Measurements from ENCODE around the gene LMTK2. TPM values are rescaled to one million over a fixed set of nuclear protein-coding genes. Genes with fewer than 3 reads are reported as not detected.

Gene LMTK2
- total RNA-seq, 1 donor from 2014 or later, result 10.6 TPM

DNA sequence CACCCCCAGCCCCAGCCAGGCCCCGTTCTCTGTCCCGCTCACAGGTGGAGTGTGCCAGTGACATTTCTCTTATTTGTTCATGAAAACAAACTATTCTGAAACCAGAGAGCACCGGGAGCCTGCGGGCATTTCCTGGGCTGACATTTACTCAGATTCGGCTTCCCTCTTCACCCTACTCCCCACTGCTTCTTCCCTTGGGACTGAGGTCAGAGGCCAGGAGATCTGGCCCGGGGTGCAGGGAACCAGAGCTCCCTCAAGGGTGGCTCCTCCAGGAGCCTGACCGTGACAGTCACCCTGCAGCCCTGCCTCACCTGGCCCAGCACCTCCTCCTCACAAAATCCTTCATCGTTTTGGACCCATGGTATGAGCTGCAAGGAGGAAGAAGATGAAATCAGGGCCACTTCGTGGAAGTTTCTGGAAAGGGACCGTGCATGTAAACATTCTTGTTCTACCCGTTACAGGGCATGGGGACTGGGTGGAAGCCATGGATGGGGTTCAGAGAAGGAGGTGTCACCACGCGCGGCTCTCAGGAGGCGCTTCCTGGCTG is 116.8 kb downstream of the LMTK2 start:
- DNase-seq (ENCODE audit: low read depth), result no peak
- TF ChIP-seq, protein P1, sequence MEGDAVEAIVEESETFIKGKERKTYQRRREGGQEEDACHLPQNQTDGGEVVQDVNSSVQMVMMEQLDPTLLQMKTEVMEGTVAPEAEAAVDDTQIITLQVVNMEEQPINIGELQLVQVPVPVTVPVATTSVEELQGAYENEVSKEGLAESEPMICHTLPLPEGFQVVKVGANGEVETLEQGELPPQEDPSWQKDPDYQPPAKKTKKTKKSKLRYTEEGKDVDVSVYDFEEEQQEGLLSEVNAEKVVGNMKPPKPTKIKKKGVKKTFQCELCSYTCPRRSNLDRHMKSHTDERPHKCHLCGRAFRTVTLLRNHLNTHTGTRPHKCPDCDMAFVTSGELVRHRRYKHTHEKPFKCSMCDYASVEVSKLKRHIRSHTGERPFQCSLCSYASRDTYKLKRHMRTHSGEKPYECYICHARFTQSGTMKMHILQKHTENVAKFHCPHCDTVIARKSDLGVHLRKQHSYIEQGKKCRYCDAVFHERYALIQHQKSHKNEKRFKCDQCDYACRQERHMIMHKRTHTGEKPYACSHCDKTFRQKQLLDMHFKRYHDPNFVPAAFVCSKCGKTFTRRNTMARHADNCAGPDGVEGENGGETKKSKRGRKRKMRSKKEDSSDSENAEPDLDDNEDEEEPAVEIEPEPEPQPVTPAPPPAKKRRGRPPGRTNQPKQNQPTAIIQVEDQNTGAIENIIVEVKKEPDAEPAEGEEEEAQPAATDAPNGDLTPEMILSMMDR (conservative IDR thresholded peaks at IDR 0.05; ENCODE audit: low read depth, low read length), result no peak
- no peak overlapping the region for H3K4me3 ChIP-seq (ENCODE audit: low read depth, low read length)

DNA sequence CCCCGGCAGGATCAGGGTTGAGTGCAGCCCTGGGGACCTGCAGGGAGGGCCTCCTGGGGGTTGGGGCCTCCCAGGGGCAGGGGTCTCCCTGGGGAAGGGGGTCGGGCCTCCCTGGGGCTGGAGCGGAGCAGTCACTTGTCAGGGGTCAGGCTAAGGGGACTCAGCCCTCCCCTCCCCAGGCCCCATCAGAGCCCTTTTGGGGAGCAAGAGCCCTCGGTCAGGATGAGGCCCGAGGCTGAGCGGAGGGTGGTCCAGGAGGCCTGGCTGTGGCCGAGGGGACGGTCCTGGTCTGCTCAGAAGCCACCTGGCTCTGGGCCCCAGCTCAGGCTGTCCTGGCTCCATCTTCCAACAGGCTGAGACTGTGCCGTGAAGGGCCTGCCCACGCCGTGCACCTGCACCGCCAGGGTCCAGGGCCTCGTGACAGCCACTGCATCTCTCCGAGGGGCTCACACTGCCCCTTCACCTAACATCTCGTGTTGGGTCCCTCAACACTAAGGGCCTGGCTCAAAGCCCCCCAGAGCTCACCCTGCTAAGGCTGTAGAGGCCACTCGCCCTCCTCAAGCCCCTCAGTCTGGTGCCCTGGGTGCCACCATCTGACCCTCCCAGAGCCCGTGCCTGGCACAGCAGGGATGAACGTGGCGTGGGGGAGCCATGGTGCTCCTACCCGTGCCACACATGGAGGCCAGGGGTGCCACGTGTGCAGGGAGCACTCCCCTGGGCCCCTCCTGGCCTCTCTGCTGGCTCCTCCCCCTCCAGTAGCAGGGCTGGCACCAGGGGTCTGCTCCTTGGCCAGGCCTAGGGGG is 117.4 kb downstream of the LMTK2 start:
- TF ChIP-seq, protein P1 (conservative IDR thresholded peaks at IDR 0.05; ENCODE audit: low read depth, low read length), result no peak
- DNase-seq (ENCODE audit: low read depth), result no peak
- no peak overlapping the region for H3K4me3 ChIP-seq (ENCODE audit: low read depth, low read length)

DNA sequence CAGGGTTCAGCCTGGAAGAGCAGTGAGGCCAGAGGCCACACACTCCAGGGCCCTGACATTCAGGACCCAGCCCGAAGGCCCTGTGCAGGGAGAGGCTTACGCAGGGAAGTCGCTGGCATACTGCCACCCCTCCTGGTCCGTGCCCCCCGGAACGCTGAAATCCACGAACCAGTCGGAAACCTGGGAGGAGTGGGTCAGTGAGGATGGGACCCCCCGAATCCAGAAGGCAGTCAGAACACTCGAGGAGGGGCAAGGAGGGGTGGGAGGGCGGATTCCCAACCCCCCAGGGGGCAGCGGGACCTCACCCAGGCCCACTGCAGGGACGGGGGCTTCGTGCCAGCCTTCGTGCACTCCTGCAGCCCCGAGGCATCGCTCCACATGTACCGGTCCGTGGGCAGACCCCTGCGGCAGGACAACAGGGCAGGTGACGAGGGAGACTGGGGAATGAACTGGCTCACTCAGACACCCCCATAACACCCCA is 118.1 kb downstream of the LMTK2 start:
- H3K4me3 ChIP-seq (ENCODE audit: low read depth, low read length), result no peak overlapping the region
- no peak for DNase-seq (ENCODE audit: low read depth)
- TF ChIP-seq, protein P1 (conservative IDR thresholded peaks at IDR 0.05; ENCODE audit: low read depth, low read length), result no peak

DNA sequence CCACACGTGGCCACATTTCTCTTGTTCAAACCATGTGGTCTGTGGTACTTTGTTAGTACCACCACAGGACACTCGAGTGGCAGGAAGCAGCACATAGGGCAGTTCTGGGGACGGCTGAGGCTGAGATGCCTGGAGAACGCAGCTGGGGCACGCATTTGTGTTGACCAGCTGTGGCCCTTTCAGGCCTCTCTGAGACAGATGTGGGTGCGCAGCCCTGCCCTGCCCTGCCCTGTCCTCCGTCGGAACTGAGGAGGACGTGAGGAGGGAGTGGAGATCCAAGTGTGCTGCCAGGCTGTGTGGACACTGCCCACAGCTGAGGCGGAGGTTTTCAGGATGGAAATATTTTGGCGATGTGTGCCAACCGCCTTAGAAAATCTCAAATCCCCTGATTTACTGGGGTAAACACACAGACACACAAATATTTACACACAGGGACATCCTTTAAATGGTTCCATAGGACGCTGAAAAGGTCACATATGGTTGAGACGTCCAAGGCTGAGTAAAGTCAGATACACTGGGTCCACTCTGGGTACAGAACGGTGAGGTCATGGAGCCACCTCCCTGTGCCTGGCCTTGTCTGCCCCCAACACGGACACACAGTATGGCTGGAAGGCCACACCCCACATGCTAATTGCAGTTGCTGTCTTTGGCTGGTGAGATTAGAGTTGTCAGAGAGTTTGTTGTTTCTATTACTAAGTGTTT is 119.4 kb downstream of the LMTK2 start:
- no peak for DNase-seq (ENCODE audit: low read depth)
- TF ChIP-seq, protein P1 (conservative IDR thresholded peaks at IDR 0.05; ENCODE audit: low read depth, low read length), result no peak
- H3K4me3 ChIP-seq (ENCODE audit: low read depth, low read length), result no peak overlapping the region

DNA sequence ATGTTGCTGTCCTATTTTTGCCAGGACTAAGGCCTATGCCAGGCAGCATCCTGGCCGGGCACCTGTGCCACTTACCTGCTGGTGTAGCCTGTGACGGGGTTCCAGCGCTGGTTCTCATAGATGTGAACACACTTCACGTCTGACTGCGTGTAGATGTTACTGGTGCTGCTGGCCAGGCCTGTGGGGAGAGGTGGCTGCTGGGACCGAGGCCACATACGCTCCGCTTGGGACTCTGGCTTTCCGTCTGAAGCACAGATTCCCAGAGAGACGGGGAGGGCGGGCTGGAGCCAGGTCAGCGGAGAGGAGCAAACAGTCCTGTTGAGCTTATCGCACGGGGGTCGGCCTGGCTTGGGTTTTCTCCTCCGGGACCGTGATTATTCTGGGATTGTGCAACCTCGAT is 121.3 kb downstream of the LMTK2 start:
- H3K4me3 ChIP-seq (ENCODE audit: low read depth, low read length), result no peak overlapping the region
- TF ChIP-seq, protein P1 (conservative IDR thresholded peaks at IDR 0.05; ENCODE audit: low read depth, low read length), result no peak
- DNase-seq (ENCODE audit: low read depth), result no peak

DNA sequence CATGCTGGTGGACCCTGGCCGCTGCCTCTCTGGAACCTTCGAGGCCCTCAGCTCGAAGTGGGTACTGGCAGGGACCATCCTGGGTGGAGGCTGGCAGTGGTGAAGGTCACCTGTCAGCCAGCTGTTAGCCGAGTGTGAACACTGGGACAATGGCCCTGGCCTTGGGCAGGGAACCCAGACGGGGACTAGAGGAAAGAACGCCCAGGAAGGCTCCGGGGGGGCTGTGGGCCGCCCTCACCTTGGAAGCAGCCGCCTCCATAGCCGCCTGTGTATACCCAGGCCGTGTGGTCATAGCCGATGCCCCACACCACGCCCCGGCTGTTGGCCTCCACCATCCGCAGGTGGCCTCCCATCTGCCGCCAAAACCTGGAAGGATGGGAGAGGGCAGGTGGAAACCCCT is 122.1 kb downstream of the LMTK2 start:
- DNase-seq (ENCODE audit: low read depth), result no peak
- TF ChIP-seq, protein P1 (conservative IDR thresholded peaks at IDR 0.05; ENCODE audit: low read depth, low read length), result no peak
- no peak overlapping the region for H3K4me3 ChIP-seq (ENCODE audit: low read depth, low read length)

Data from epithelial cell of proximal tubule (primary cell).